NCI-H748 (cell line): ENCODE measurements around the gene CIB4.

Source experiments
- DNase-seq: peaks from one replicate; lab custom pipeline; 2025; ENCODE audit not compliant: unreplicated experiment; lab: John Stamatoyannopoulos, UW

CIB4 gene

DNA sequence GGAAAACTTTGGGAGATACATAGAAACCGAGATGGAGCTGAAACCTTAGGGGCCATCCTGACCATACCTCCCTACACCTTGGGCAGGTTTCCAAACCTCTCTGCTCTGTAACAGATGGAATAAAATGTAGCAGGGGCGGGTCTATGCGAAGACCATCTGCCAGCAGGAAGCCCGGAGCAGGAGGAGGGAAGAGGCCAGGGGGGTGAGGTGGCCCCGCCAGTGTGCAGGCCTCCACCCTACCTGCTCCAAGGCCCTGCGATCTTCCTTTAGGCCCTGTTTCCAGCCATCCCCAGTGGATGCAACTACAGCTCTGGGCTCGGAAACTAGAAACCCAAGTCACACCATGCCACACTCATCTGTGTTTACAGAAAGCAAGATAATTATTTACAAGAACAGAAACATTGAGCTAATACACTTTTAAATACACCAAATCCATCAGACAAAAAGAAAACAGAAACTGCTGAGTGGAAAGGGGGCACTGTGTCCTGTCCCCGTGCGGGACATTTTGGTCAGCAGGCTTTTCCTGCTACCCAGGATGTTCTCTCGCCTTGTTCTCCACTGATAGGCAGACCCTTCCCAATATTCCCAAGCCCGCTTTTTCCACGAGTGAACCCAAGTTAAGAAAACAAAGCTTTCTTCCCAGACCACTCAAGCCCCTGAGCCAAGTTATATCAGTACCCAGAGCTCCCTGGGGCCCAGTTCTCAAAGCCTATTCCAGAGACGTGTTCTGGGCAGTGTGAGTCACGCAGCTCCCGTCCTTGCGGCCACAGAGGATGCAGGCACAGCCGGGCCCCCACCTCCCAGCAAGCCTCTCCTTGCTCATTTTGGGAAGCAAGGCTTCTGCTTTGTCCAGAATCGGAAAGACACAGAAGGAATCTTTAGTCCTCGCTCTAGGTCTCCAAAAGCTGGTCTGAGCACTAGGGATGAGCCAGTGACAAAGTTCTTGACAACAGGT, 17.3 kb downstream of the CIB4 start:
- peak; percentile 9 for DNase-seq

DNA sequence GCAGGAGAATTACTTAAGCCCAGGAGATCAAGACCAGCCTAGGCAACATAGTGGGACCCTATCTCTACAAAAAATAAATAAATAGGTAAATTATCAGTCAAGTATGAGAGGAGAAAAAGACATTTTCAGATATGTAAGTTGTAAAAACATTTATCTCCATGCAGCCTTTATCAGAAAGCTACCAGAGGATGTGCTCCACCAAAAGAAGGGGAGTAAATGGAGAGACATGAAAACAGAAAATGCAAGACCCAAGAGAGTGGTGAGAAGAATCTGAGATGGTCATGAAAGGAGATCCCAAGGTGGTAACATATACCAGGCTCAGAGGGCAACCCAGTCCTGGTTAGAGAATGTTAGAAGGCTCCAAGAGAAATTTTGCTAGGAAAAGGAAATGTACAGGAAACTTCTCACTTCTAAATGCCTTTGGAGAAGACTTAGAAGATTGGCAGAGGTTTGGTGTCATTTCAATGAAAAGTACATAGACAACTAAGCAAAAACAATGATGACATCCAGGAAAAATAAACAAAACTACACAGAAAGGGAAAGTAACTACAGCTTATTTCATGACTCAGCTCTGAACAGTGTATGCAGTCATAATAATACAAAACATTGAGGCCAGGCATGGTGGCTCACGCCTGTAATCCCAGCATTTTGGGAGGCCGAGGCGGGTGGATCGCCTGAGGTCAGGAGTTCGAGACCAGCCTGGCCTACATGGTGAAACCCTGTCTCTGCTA, 19.5 kb downstream of the CIB4 start:
- DNase-seq, result no peak

DNA sequence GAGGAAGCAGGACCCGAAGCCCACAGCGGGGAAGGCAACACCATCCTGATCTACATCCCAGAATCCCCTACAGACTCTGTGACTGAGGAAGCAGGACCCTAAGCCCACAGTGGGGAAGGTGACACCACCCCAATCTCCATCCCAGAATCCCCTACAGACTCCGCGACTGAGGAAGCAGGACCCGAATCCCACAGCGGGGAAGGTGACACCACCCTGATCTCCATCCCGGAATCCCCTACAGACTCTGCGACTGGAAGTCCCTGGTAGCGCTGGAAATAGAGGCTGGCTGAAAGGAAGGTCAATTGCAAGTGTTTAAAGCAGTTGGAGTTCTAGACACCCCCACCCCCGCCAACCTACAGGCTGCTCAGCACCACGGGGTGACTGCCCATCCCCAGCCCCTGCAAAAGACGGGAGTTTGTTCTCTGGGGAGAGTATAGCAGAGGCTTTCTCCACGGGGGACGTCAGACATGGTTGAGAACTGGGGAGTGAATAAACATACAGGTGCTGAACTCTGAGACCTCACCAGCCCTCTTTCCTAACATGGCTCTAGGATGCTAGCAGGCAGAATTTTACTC, 21.0 kb downstream of the CIB4 start:
- no peak for DNase-seq

DNA sequence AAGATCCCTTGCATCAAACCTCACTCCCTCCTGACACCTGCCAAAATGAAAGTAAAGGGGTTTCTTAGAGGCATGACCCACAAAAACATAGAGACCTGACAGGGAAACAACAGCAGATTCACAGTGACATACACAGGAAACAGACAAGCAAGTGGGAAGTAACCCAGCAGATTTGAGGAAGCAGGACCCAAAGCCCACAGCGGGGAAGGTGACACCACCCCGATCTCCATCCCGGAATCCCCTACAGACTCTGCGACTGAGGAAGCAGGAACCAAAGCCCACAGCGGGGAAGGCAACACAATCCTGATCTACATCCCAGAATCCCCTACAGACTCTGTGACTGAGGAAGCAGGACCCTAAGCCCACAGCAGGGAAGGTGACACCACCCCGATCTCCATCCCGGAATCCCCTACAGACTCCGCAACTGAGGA, 21.6 kb downstream of the CIB4 start:
- DNase-seq, result no peak

DNA sequence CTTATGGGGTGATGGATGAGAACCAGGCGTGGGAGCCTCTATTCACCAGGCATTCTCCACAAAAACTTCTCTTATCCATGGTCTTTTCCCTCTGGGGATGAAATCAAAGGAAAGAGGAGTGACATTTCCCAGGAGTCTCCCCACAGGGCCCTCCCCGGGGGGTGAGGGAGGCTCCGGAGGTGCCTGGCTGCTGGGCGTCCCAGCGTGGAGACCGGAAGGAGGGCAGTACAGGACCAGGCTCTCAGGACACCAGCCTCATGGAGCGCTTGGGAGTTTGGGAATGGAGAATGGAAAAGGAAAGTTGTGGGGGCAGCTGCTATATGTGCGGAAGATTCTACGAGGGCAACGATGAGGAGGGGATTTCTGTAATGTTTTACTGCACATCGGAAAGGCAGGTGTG, 22.1 kb downstream of the CIB4 start:
- no peak for DNase-seq

DNA sequence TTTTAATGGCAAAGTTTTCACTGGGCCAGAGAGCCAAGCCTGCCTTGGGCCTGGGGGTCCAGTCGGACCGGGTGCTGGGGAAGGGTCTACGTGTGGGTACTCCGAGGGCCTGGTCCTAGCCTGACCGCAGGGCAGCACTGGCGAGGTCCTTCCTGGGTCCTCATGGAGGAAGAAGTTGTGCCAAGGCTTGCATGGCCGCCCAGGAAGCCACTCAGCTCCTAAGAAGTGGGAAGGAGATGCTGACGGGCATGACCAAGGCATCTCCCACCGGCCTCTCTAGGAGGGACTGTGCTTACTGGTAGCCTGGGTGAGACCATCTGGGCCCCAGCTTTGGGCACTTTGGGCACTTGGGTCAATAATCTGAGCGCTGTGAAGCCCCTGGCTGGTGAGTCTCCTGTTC, 22.6 kb downstream of the CIB4 start:
- DNase-seq, result no peak

DNA sequence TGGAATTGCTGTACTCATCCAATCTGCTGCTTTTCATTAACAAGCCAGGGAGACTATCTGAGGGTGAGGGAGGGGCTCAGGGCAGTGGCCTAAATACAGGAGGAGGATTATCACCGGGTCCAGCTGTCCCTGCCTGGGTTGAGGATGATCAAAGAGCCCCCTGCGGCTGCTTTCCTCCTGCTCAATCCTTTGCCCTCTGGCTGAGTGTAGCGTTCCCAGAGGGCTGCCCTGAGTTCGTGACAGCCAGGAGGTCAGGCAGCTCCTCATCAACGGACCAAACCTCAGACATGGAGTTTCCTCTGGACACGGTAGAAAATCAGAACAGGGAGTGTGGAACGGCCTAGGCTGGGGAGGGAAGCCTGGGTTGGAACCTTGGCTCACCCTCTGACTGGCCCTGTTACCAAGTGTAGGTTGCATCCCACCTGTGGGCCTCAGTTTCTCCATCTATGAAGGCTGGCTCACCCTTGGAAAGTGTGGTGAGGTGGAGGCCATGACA, 23.5 kb downstream of the CIB4 start:
- no peak for DNase-seq

DNA sequence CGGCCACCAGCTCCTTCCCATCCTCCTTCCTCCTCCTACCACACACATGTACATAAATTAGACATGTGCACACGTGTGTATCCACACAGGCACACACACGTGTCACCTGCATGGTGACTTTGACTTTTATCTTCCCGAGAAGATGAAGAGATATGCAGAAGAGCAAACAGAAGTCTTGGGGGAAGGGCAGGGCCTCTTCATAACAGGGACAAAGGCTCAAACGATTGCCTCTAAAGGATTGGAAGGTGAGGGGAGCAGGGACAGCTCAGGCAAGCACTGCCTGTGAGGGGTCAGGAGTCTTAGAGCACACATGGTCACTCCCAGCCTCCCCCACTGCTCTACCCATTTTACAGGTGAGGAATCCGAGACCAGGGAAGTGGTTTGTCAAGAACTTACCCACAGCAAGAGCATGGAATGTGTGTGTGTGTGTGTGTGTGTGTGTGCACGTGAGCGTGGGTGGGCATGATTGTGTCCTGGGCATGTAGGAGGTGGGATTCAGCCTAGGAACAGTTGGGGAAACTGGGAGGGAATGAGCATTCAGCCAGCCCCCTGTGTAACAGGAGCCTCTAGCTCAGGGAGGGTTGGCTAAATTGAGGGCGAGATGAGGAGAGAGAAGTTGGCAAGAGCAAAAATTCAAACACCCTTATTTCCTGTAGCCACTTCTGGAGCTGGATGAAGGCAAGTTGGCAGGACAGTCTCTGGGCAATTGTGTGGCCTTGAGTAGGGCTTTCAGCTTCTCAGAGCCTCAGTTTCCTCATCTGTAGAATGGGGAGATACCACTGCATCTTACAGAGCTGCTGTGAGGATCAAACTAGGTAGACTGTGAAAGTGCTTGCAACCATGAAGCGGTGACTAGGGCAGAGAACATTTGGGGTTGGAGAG, 24.2 kb downstream of the CIB4 start:
- DNase-seq, result no peak

DNA sequence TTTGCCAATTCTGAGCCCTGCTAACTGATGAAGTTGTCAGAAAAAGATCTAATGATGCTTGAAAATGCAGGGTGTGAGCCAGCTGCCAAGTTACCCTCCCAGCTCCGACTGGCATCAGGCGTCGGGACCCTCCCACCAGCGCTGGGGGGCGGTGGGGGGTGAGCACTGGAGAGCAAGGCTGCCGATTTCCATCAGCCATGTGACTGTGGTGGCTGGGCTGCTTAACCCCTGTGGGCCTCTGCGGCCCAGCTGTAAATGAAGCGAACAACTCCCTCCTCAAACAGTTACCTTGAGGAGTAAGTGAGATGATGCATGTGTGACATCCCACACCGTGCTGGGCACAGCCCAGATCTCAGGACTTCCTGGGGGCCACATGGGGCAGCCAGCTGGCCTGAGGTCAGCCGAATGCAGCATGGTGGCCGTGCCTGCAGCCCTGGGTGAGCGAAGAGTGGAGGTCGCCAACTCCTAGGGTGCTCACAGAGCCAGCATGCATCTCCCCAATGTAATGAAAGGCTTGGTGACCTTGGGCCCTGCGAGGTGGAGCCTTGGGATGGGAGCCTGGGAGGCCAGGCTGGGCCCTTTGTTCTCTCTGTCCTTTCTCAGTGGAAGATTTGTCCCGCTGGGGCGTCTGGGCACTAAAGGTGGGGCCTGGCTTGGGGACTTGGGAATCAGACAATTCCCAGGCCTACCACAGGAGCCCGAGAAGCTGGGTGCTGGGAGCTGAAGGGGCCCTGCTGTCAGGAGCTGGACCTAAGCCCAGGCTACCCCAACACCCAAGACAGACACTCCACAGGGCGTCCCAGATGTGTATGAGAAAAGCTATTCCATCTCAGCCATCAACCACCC, 25.1 kb downstream of the CIB4 start:
- DNase-seq, result no peak

DNA sequence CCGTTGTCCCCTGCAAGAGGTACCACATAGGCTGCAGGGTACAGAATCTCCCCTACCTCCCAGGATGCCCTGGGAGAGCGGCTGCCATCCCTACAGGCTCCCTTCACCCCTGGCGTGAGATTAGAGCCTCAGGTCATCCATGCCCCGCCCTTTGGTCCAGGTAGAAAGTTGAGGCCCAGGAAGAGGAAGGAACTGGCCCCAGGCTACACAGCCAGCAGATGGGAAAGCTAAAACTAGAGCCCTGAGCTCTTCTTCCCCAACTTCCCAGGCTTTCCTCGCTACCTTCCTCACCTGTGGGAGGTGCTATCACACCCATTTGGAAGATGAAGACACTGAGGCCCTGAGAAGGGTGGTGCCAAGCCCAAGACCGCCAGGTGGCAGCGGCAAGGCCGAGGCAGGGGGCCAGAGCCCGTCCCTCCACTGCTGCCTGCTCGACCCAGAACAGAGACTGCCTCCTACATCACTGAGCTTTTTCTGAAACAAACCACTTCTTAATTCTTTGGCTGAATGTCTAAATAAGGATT, 25.8 kb downstream of the CIB4 start:
- peak; percentile 49 for DNase-seq

DNA sequence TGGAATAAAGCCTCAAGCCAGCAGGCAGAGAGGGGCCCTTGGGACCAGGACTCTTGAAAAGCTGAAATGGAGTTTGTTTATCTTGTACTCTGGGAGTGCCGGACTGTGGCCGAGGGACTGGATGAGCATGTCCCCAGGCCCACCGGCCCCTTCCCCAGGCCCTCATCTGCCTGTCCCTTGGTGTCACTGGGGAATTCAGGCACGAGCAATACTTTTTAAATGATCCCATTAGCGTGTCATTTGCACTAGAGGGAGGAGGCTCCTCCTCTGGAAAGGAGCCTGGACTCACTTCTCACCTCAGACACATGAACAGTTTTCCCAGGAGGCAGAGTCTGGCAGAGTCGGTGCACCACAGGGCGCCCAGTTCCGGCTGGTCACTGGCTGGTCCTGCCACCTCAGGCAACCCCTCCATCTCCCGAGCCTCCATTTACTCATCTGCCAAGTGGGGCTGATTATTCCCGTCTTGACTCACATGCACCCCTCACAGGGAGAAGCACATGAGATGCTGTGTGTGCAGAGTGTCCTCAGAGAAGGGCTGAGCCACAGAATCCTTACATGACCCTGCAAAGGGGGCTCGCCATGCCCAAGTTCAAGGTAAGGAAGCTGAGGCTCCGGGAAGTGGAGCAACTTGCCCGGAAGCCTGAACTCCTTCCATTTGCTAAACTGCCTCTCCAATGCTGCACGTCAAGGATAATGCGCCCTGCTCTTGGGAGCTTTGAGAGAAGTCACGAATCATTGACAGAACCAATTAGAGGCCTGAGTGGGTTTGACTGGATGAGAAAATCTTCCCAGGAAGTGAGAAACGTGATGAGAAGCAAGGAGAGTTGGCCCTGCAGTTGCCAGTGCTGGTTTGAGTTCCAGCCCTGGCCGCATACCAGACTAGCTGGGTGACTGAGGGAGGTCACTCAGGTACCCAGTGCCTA, 26.7 kb downstream of the CIB4 start:
- DNase-seq, result no peak

DNA sequence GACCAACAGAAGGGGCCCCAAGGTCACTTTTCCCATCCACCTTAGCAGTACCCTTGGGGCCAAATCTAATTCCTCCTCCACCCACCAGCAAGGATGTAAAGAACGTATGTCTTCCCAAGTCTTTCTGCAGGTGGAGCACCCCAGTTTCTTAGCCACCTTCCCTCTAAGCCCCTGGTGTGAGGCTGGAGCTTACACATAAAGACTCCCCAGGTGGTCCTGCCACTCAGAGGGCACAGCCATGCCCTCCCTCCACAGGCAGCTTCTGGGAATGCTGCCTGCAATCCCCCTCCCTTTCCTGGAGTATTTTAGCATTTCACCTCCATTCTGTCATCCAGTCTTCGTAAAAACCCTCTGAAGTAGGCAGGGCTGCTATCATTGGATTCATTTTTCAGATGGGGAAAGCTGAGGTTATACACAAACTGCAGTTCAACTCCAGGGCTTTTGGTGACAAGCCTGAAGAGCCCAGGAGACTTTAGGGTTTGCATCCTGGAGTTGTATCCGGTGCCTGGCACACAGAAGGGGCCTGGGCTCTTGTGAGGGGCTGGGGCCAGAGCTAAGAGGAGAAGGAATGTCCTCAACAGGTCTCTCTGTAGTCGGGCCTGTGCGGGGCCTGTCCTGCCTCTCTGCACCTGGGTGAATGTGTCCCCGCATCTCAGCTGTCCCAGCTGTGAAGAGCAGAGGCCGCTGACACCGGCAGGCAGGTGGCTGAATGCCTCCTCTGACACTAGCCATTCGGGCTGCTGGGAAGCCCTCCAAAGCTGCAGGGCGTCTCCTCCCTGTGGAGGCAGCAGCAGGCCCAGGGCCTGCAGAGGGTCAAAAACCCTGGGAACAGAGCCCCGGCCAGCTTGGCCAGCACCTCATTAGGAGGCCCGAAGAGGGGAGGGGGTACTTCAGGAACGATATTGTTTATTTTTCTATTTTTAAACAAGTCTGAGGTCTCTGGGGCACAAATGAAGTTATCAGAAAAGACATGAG, 27.6 kb downstream of the CIB4 start:
- DNase-seq, result no peak

DNA sequence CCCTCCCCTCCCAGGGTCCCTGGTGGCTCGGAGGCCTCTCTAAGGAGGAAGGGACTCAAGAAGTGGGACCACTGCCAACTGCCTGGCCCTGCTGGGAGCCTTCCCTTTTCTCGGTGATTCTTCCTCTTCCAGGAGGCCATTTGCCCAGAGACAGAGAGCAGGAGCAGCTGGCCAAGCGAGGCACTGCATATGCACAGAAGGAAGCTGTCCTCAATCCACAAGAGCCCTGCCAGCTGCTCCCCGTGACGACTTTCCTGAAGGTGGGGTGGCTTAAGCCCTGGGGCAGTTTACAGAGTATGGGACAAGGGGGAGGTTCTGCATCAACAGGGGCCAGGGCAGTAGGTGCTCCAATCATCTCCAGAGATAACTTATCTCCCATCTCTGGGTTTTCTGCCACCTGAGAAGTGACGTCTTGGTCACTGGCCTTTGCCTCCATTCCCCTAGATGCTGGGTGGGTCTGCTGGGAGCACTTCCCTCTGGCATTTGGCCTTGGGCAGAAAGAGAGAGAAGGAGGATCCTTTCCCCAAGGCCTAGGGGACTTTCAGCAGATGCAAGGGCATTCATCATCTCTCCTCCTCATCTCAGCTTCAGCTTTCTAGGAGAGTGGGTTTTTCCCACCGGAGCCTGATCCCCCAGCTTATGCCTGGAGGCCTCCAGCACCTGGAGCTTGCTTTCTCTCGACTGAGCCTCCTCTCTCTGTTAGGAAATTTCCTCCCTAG, 28.5 kb downstream of the CIB4 start:
- DNase-seq, result no peak

DNA sequence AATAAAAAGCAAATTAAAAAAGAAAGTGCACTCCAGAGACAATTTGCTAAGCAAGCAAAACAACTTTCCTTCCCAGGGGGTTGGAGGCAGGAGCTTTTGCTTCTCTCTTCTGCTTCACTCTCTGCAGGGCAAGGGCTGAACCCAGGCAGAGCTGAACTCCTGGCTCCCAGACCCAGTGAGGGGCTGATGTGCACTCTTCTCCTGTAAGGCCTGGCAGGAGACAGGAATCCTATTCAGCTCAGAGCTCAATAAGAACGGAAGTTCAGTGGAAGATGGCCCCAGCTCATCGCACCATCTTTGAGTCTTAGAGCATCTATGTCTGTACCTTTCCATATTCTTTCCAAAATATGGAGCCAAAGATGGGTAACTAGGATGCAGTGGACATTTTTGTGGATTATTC, 29.1 kb downstream of the CIB4 start:
- no peak for DNase-seq

DNA sequence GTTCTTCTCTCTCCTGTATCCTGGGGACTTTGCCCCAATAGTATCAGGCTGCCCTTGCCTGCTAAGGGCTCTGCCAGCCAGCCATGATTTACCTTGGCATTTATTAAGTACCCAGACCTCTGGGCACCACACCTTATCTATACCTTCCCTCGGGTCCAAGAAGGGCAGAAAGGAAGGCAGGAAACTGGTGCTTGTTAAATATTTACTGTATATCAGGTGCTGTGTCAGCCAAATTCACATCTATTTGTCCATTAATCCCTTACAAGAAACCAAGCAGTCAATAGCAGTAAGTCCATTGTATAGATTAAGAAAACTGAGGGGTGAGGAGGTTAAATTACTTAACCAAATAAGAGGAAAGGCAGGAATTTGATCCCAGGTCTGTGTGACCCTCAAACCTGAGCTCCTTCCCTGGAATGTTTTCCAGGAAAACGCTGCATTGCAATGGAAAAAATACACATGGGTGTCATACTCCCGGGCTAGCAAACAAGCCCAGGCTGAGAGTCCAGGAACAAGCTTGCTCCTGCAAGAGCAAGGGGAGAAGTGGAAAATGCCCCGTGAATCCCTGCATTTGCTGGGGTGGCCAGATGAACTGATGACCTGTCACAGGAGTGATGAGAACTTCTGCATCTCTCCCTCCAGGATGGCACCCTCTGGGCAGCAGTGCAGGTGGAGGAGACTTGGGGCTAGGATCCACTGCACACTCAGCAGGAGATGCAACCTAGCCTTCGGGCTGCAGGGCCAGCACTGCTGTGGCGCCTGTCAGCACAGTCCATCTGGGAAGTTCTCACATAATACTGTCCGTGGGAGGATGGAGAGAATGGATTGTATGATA, 30.4 kb downstream of the CIB4 start:
- DNase-seq, result no peak

DNA sequence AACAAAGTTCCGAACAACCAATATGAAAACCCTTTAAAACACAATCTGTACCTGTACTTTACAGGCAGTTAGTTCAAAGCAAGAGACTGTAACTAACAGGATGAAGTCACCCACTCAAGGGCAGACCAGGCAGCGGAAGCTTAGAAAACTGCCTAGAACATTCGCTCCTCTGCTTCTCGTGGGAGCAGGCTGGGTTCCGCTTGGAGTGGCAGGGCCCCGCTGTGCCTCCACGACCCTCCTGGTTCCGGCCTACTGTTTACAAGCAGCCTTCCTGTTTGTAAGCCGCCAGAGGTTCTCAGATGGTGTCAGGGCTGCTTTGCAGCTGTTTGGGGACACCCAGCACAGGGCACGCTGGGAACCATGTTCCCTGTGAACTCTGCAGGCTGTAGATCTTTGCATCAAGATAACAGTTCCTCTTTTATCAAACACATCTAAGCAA, 31.3 kb downstream of the CIB4 start:
- DNase-seq, result no peak
